AG04450 (cell line): ENCODE measurements around the gene AP2A2. TPM values are rescaled to one million over a fixed set of nuclear protein-coding genes. Genes with fewer than 3 reads are reported as not detected.

Source experiments
- CTCF ChIA-PET: fragments of 300-600, 350-600 bp; formaldehyde crosslinking; extraction: SDS; loops from one replicate; lab custom pipeline; 2022; ENCODE audit warnings: antibody characterized with exemption, inconsistent platforms; lab: Charles Lee
- POLR2A ChIA-PET: fragments of 350-600 bp; formaldehyde crosslinking; extraction: SDS; loops from one replicate; lab custom pipeline; 2021; ENCODE audit warnings: antibody characterized with exemption, inconsistent platforms; lab: Yijun Ruan, JAX
- DNase-seq: peaks from one replicate; pipeline ENCODE4 v3.0.0-alpha.2; 2011; ENCODE audit warnings: low read depth, low spot score
- H3K27ac ChIP-seq: one replicate; pipeline ENCODE4 v1.5.1; 2012; ENCODE audit warnings: low read depth, low read length, control low read depth
- H3K27me3 ChIP-seq: one replicate; pipeline ENCODE4 v1.6.0; 2012; ENCODE audit warnings: low read length; ENCODE audit not compliant: control insufficient read depth, insufficient read depth
- H3K4me3 ChIP-seq: 2 replicates; pipeline ENCODE4 v1.5.1; 2011; ENCODE audit warnings: mild to moderate bottlenecking, low read depth, low read length, control low read depth
- H3K9me3 ChIP-seq: 2 replicates; pipeline ENCODE4 v1.5.1; 2012; ENCODE audit warnings: low read length; ENCODE audit not compliant: control insufficient read depth, insufficient read depth
- CTCF ChIP-seq: IDR thresholded peaks from 2 replicates; pipeline ENCODE4 v1.5.1; 2011; ENCODE audit warnings: low read depth, low read length, control low read depth, inconsistent platforms
- polyA plus RNA-seq: library from polyadenylated mRNA; depleted of rRNA; stranded (reverse); fragments of >200 nt; gene quantifications from 2 replicates; pipeline ENCODE4 v1.2.3, GENCODE V29; 2011

Gene AP2A2
- polyA plus RNA-seq, 1 experiment, result 54.2 TPM

- peaks cover 10% of the 10 kb centered on the region for H3K9me3 ChIP-seq
- POLR2A ChIA-PET, result no interaction called here
- no peak for TF ChIP-seq CTCF
- H3K4me3 ChIP-seq, result no peak overlapping the region
- DNase-seq, result no peak
- no peaks in the 10 kb centered on the region for H3K27me3 ChIP-seq
- CTCF ChIA-PET, result no interaction called here
- H3K27ac ChIP-seq, result no peak overlapping the region
These were observed 25.8 kb downstream of the AP2A2 start for GRCh38 chr11:951507-951906.

- DNase-seq, result no peak
- POLR2A ChIA-PET, result no interaction called here
- H3K9me3 ChIP-seq, result peaks cover 10% of the 10 kb centered on the region
- no peak for TF ChIP-seq CTCF
- no peak overlapping the region for H3K4me3 ChIP-seq
- no peaks in the 10 kb centered on the region for H3K27me3 ChIP-seq
- H3K27ac ChIP-seq, result no peak overlapping the region
- CTCF ChIA-PET, result no interaction called here
These were observed 27.0 kb downstream of the AP2A2 start for GRCh38 chr11:952406-953385.

GRCh38 chr11:953512-953911 lies 27.8 kb downstream of the AP2A2 start:
- POLR2A ChIA-PET, result no interaction called here
- Histone ChIP-seq H3K4me3 (no peak overlapping the region), H3K27me3 (no peaks in the 10 kb centered on the region), H3K27ac (no peak overlapping the region), H3K9me3 (peaks cover 10% of the 10 kb centered on the region)
- TF ChIP-seq CTCF, result no peak
- CTCF ChIA-PET, result no interaction called here
- DNase-seq, result no peak

GRCh38 chr11:954392-955153 lies 28.9 kb downstream of the AP2A2 start:
- CTCF ChIA-PET, result interaction anchor here (0.7 kb wide), 1 partner anchor 20 kb away, joined by 4 read pairs; no protein-coding TSS in a partner anchor

More at GRCh38 chr11:954392-955153, 28.9 kb downstream of the AP2A2 start:
- Histone ChIP-seq H3K27me3 (no peaks in the 10 kb centered on the region), H3K4me3 (no peak overlapping the region), H3K9me3 (peaks cover under 1% of the 10 kb centered on the region; the same call in 1 of the 2 replicates), H3K27ac (no peak overlapping the region)
- TF ChIP-seq CTCF, result no peak
- no peak for DNase-seq
- POLR2A ChIA-PET, result no interaction called here
